Osteocyte (in vitro differentiated cells): Measurements from ENCODE around the gene NEAT1. TPM values are rescaled to one million over a fixed set of nuclear protein-coding genes. Genes with fewer than 3 reads are reported as not detected.

Source experiments
- DNase-seq: peaks from one replicate; pipeline ENCODE4 v3.0.0; 2021; ENCODE audit warnings: mixed read lengths; ENCODE audit not compliant: unreplicated experiment; ENCODE audit errors: extremely low spot score
- H3K27ac Mint-ChIP-seq: one replicate; pipeline ENCODE4 v1.8.0; 2021; ENCODE audit warnings: mild to moderate bottlenecking, mixed read lengths; ENCODE audit not compliant: unreplicated experiment
- H3K27me3 Mint-ChIP-seq: one replicate; pipeline ENCODE4 v1.8.0; 2021; ENCODE audit warnings: mixed read lengths; ENCODE audit not compliant: unreplicated experiment
- H3K36me3 Mint-ChIP-seq: one replicate; pipeline ENCODE4 v1.8.0; 2021; ENCODE audit warnings: mixed read lengths; ENCODE audit not compliant: unreplicated experiment
- H3K4me1 Mint-ChIP-seq: one replicate; pipeline ENCODE4 v1.8.0; 2021; ENCODE audit warnings: mixed read lengths; ENCODE audit not compliant: unreplicated experiment
- H3K4me3 Mint-ChIP-seq: one replicate; pipeline ENCODE4 v1.8.0; 2021; ENCODE audit warnings: mild to moderate bottlenecking, moderate library complexity, mixed read lengths; ENCODE audit not compliant: unreplicated experiment
- H3K9me3 Mint-ChIP-seq: one replicate; pipeline ENCODE4 v1.8.0; 2021; ENCODE audit warnings: mixed read lengths; ENCODE audit not compliant: unreplicated experiment
- CTCF ChIP-seq: fragments of 200-600 bp; sonication (generic); IDR thresholded peaks from 2 replicates; pipeline ENCODE4 v1.5.0; 2021; ENCODE audit warnings: antibody characterized with exemption, mild to moderate bottlenecking, moderate library complexity
- total RNA-seq: library from RNA; stranded (reverse); gene quantifications from 2 replicates; pipeline ENCODE4 v1.2.1, GENCODE V29; 2021

NEAT1 gene
- total RNA-seq, 1 donor from 2014 or later = 534 TPM

GRCh38 chr11:65380460-65381119, 42.0 kb upstream of the NEAT1 start:
- H3K4me1 Mint-ChIP-seq = peaks cover 40% of the 10 kb centered on the region
- H3K9me3 Mint-ChIP-seq = no peaks in the 10 kb centered on the region
- H3K36me3 Mint-ChIP-seq = no peaks in the 10 kb centered on the region
- no peak overlapping the region for H3K27ac Mint-ChIP-seq
- TF ChIP-seq CTCF = no peak
- H3K4me3 Mint-ChIP-seq = no peak overlapping the region
- no peak for DNase-seq
- no peaks in the 10 kb centered on the region for H3K27me3 Mint-ChIP-seq

GRCh38 chr11:65381716-65382032, 40.9 kb upstream of the NEAT1 start:
- DNase-seq = no peak

GRCh38 chr11:65382033-65382803, 40.4 kb upstream of the NEAT1 start, which contains the start of gene SLC25A45:
SLC25A45 (minus strand) TSS chr11:65382646; CDS start chr11:65381951, 695 bp downstream.
- H3K27me3 Mint-ChIP-seq = no peaks in the 10 kb centered on the region
- H3K9me3 Mint-ChIP-seq = no peaks in the 10 kb centered on the region
- H3K4me1 Mint-ChIP-seq = peaks cover 49% of the 10 kb centered on the region
- peak within 1 kb of the TSS; percentile 99 for H3K27ac Mint-ChIP-seq
- no peaks in the 10 kb centered on the region for H3K36me3 Mint-ChIP-seq
- peak within 1 kb of the TSS; percentile 70 for H3K4me3 Mint-ChIP-seq
- peak; percentile 97 for DNase-seq
- TF ChIP-seq CTCF = peak; percentile 75

More at GRCh38 chr11:65381716-65382032, 40.9 kb upstream of the NEAT1 start:
- H3K4me1 Mint-ChIP-seq = peaks cover 46% of the 10 kb centered on the region
- no peaks in the 10 kb centered on the region for H3K27me3 Mint-ChIP-seq
- TF ChIP-seq CTCF = no peak
- H3K27ac Mint-ChIP-seq = peak overlapping the region; percentile 99
- H3K9me3 Mint-ChIP-seq = no peaks in the 10 kb centered on the region
- H3K4me3 Mint-ChIP-seq = peak overlapping the region; percentile 70
- no peaks in the 10 kb centered on the region for H3K36me3 Mint-ChIP-seq

- peaks cover 53% of the 10 kb centered on the region for H3K4me1 Mint-ChIP-seq
Observed at GRCh38 chr11:65382804-65383368, 39.7 kb upstream of the NEAT1 start.

More at GRCh38 chr11:65382804-65383368, 39.7 kb upstream of the NEAT1 start:
- peak overlapping the region; percentile 99 for H3K27ac Mint-ChIP-seq
- no peaks in the 10 kb centered on the region for H3K36me3 Mint-ChIP-seq
- DNase-seq = peak; percentile 96
- TF ChIP-seq CTCF = no peak
- H3K27me3 Mint-ChIP-seq = no peaks in the 10 kb centered on the region
- no peaks in the 10 kb centered on the region for H3K9me3 Mint-ChIP-seq
- H3K4me3 Mint-ChIP-seq = peak overlapping the region; percentile 70
